IMR-90 (cell line): Measurements from ENCODE around the gene KRT79.
A peak's percentile ranks its signal among the peaks of the same experiment; 100 is the strongest.

ENCODE experiments used
- BHLHE40 ChIP-seq: fragments of 150-350 bp; IDR thresholded peaks from 2 replicates; pipeline ENCODE4 v1.6.1; 2016; ENCODE audit warnings: mild to moderate bottlenecking, low read depth, low read length
- CEBPB ChIP-seq: IDR thresholded peaks from 2 replicates; pipeline ENCODE4 v1.6.1; 2012; ENCODE audit warnings: low read depth, low read length, improper control_type of control experiment
- CHD1 ChIP-seq: IDR thresholded peaks from 2 replicates; pipeline ENCODE4 v1.6.1; 2012; ENCODE audit warnings: low read depth, low read length, improper control_type of control experiment
- MAZ ChIP-seq: IDR thresholded peaks from 2 replicates; pipeline ENCODE4 v1.6.1; 2012; ENCODE audit warnings: low read depth, mild to moderate bottlenecking, low read length, improper control_type of control experiment, moderate library complexity, borderline replicate concordance
- MXI1 ChIP-seq: IDR thresholded peaks from 2 replicates; pipeline ENCODE4 v1.6.1; 2012; ENCODE audit warnings: low read depth, mild to moderate bottlenecking, low read length, moderate library complexity, borderline replicate concordance
- NFE2L2 ChIP-seq: fragments of 150-350 bp; IDR thresholded peaks from 2 replicates; pipeline ENCODE4 v1.6.1; 2016; ENCODE audit warnings: low read depth, mild to moderate bottlenecking, low read length
- POLR2A ChIP-seq: IDR thresholded peaks from 2 replicates; pipeline ENCODE4 v1.6.1; 2012; ENCODE audit warnings: mild to moderate bottlenecking, low read depth, low read length
- RAD21 ChIP-seq: IDR thresholded peaks from 2 replicates; pipeline ENCODE4 v1.6.1; 2012; ENCODE audit warnings: low read length, improper control_type of control experiment
- RCOR1 ChIP-seq: IDR thresholded peaks from 2 replicates; pipeline ENCODE4 v1.6.1; 2012; ENCODE audit warnings: mild to moderate bottlenecking, low read length, improper control_type of control experiment; ENCODE audit not compliant: insufficient replicate concordance
- RFX5 ChIP-seq: IDR thresholded peaks from 2 replicates; pipeline ENCODE4 v1.8.0; 2012; ENCODE audit warnings: low read depth, mild to moderate bottlenecking, low read length, moderate library complexity
- SMC3 ChIP-seq: fragments of 150-350 bp; IDR thresholded peaks from 2 replicates; pipeline ENCODE4 v1.6.1; 2016; ENCODE audit warnings: low read depth, mild to moderate bottlenecking, antibody characterized with exemption, low read length, moderate library complexity
- USF2 ChIP-seq: fragments of 150-350 bp; IDR thresholded peaks from 2 replicates; pipeline ENCODE4 v1.6.1; 2017; ENCODE audit warnings: mild to moderate bottlenecking, antibody characterized with exemption, low read length, low read depth
- TF ChIP-seq, protein P1 (sequence below): conservative IDR thresholded peaks from 2 replicates; pipeline ENCODE4 v1.5.1; 2012; ENCODE audit warnings: mild to moderate bottlenecking, low read depth, low read length, improper control_type of control experiment

DNA sequence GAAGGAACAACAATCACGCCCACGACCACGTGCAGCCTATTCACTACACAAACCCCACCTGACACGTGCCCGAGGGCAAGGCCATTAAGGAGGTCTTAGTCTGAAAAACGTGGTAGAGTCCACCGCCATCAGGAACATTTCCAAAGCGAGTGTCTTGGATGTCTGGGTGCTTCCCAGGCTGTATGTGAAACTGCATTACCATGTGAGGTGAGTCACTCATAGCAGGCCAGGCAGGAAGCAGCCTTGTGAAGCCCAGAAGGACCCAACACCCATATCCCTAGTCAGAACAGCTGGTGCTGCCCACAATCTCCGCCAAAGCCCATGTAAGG lies 3.3 kb upstream of the KRT79 start:
- no peak for TF ChIP-seq POLR2A
- no peak for TF ChIP-seq SMC3
- TF ChIP-seq CHD1, result no peak
- TF ChIP-seq, protein P1, sequence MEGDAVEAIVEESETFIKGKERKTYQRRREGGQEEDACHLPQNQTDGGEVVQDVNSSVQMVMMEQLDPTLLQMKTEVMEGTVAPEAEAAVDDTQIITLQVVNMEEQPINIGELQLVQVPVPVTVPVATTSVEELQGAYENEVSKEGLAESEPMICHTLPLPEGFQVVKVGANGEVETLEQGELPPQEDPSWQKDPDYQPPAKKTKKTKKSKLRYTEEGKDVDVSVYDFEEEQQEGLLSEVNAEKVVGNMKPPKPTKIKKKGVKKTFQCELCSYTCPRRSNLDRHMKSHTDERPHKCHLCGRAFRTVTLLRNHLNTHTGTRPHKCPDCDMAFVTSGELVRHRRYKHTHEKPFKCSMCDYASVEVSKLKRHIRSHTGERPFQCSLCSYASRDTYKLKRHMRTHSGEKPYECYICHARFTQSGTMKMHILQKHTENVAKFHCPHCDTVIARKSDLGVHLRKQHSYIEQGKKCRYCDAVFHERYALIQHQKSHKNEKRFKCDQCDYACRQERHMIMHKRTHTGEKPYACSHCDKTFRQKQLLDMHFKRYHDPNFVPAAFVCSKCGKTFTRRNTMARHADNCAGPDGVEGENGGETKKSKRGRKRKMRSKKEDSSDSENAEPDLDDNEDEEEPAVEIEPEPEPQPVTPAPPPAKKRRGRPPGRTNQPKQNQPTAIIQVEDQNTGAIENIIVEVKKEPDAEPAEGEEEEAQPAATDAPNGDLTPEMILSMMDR, result no peak
- TF ChIP-seq MXI1, result no peak
- TF ChIP-seq RCOR1, result no peak
- TF ChIP-seq CEBPB, result peak; percentile 26; the same call in 1 of the 2 replicates
- no peak for TF ChIP-seq RFX5
- TF ChIP-seq RAD21, result no peak
- 0 out of 2 replicates have a peak, but pooled peaks have one; percentile 24 for TF ChIP-seq USF2
- peak; percentile 5; the same call in 1 of the 2 replicates for TF ChIP-seq MAZ
- no peak; the same call in 1 of the 2 replicates for TF ChIP-seq BHLHE40
- 0 out of 2 replicates have a peak, but pooled peaks have one; percentile 10 for TF ChIP-seq NFE2L2
